OCI-LY7 (cell line): ENCODE measurements around the gene FRMPD1. TPM values are rescaled to one million over a fixed set of nuclear protein-coding genes. Genes with fewer than 3 reads are reported as not detected.

ENCODE experiments used
- BruUV-seq: library from RNA; stranded (reverse); fragments of 400-500 nt; replicated peaks from 2 replicates; lab custom pipeline; 2021; lab: Mats Ljungman, UMichigan
- CTCF ChIA-PET: fragments of 300-600 bp; sonication (Branson Sonifier 250); formaldehyde crosslinking; loops from one replicate; lab custom pipeline; 2022; ENCODE audit warnings: antibody characterized with exemption; ENCODE audit not compliant: unreplicated experiment; lab: Charles Lee
- POLR2A ChIA-PET: fragments of 300-600 bp; sonication (Branson Sonifier 250); formaldehyde crosslinking; loops from one replicate; lab custom pipeline; 2022; ENCODE audit warnings: antibody characterized with exemption; lab: Charles Lee
- DNase-seq: peaks from one replicate; pipeline ENCODE4 v3.0.0-alpha.2; 2015; ENCODE audit warnings: low spot score
- H2AFZ ChIP-seq: fragments of 200-600 bp; sonication (generic), shearing (Covaris generic); 2 replicates; pipeline ENCODE4 v1.6.1; 2014; ENCODE audit warnings: mild to moderate bottlenecking, antibody characterized with exemption, low read length, moderate library complexity
- H3K27ac ChIP-seq: fragments of 200-600 bp; sonication (generic); 2 replicates; pipeline ENCODE4 v1.5.1; 2014; ENCODE audit warnings: mixed run types, low read depth, mild to moderate bottlenecking, moderate library complexity, low read length, inconsistent platforms; ENCODE audit not compliant: poor library complexity, severe bottlenecking
- H3K36me3 ChIP-seq: fragments of 200-600 bp; sonication (generic); 2 replicates; pipeline ENCODE4 v1.6.1; 2014; ENCODE audit warnings: mild to moderate bottlenecking, antibody characterized with exemption, low read length, moderate library complexity, mixed read lengths; ENCODE audit not compliant: insufficient read depth
- H3K4me1 ChIP-seq: fragments of 200-600 bp; sonication (generic); 2 replicates; pipeline ENCODE4 v1.5.1; 2014; ENCODE audit warnings: mild to moderate bottlenecking, low read length; ENCODE audit not compliant: insufficient read depth, poor library complexity, severe bottlenecking
- H3K4me2 ChIP-seq: fragments of 200-600 bp; sonication (generic); 2 replicates; pipeline ENCODE4 v1.6.1; 2014; ENCODE audit warnings: mild to moderate bottlenecking, low read length
- H3K4me3 ChIP-seq: fragments of 200-600 bp; sonication (generic); 2 replicates; pipeline ENCODE4 v1.5.1; 2014; ENCODE audit warnings: mild to moderate bottlenecking, low read depth, low read length; ENCODE audit not compliant: poor library complexity, severe bottlenecking
- H3K79me2 ChIP-seq: fragments of 200-600 bp; sonication (generic); 2 replicates; pipeline ENCODE4 v1.6.1; 2016; ENCODE audit warnings: low read depth, mild to moderate bottlenecking, low read length, moderate library complexity, mixed read lengths; ENCODE audit not compliant: insufficient read depth
- H3K9me2 ChIP-seq: fragments of 200-600 bp; sonication (generic); 2 replicates; pipeline ENCODE4 v1.6.1; 2016; ENCODE audit warnings: mild to moderate bottlenecking, low read length, mixed read lengths; ENCODE audit not compliant: insufficient read depth
- H3K9me3 ChIP-seq: fragments of 200-600 bp; sonication (generic); 2 replicates; pipeline ENCODE4 v1.6.1; 2014; ENCODE audit warnings: mild to moderate bottlenecking, mixed run types, low read length, mixed read lengths
- H4K20me1 ChIP-seq: fragments of 200-600 bp; sonication (generic); 2 replicates; pipeline ENCODE4 v1.6.1; 2014; ENCODE audit warnings: mild to moderate bottlenecking, antibody characterized with exemption, low read length, moderate library complexity, mixed read lengths; ENCODE audit not compliant: insufficient read depth
- EZH2phosphoT487 ChIP-seq: fragments of 200-600 bp; sonication (generic); IDR thresholded peaks from 2 replicates; pipeline ENCODE4 v1.6.1; 2018; ENCODE audit warnings: low read depth, borderline replicate concordance, mild to moderate bottlenecking, mixed run types, antibody characterized with exemption, low read length, moderate library complexity, mixed read lengths
- intact Hi-C: fragments of 100-400 bp; cut with micrococcal nuclease; formaldehyde crosslinking; loops from one replicate; pipeline ENCODE4 v1.10.0; 2022; ENCODE audit not compliant: unreplicated experiment
- total RNA-seq, 2 experiments: library from RNA; depleted of rRNA in 1 of 2; stranded (reverse); fragments of >200 nt in 1 of 2; shearing (Covaris generic) in 1 of 2; gene quantifications; 2 replicates each; pipeline ENCODE4 v1.2.3, GENCODE V29; 2014 to 2022
- TF ChIP-seq, protein P1 (sequence below): fragments of 200-600 bp; sonication (generic); conservative IDR thresholded peaks from 2 replicates; pipeline ENCODE4 v1.5.1; 2014; ENCODE audit warnings: mild to moderate bottlenecking, antibody characterized with exemption, low read length, moderate library complexity, mixed read lengths

Gene FRMPD1
- total RNA-seq, 2 experiments from 2014 or later: not detected

GRCh38 chr9:37707748-37708147 is 57.0 kb downstream of the FRMPD1 start:
- DNase-seq: no peak
- ChIA-PET POLR2A (no interaction called here), CTCF (no interaction called here)
- no peak overlapping the region for H3K4me2 ChIP-seq
- no peaks in the 10 kb centered on the region for H3K36me3 ChIP-seq
- intact Hi-C loops: no loop called here
- H2AFZ ChIP-seq: no peak overlapping the region
- H4K20me1 ChIP-seq: no peaks in the 10 kb centered on the region
- no peaks in the 10 kb centered on the region for H3K9me3 ChIP-seq
- H3K27ac ChIP-seq: no peak overlapping the region
- H3K4me1 ChIP-seq: no peaks in the 10 kb centered on the region
- BruUV-seq: no TSS peak
- H3K79me2 ChIP-seq: no peaks in the 10 kb centered on the region
- no peaks in the 10 kb centered on the region for H3K9me2 ChIP-seq
- H3K4me3 ChIP-seq: no peak overlapping the region
- TF ChIP-seq, protein P1, sequence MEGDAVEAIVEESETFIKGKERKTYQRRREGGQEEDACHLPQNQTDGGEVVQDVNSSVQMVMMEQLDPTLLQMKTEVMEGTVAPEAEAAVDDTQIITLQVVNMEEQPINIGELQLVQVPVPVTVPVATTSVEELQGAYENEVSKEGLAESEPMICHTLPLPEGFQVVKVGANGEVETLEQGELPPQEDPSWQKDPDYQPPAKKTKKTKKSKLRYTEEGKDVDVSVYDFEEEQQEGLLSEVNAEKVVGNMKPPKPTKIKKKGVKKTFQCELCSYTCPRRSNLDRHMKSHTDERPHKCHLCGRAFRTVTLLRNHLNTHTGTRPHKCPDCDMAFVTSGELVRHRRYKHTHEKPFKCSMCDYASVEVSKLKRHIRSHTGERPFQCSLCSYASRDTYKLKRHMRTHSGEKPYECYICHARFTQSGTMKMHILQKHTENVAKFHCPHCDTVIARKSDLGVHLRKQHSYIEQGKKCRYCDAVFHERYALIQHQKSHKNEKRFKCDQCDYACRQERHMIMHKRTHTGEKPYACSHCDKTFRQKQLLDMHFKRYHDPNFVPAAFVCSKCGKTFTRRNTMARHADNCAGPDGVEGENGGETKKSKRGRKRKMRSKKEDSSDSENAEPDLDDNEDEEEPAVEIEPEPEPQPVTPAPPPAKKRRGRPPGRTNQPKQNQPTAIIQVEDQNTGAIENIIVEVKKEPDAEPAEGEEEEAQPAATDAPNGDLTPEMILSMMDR: no peak
- TF ChIP-seq EZH2phosphoT487: no peak

DNA sequence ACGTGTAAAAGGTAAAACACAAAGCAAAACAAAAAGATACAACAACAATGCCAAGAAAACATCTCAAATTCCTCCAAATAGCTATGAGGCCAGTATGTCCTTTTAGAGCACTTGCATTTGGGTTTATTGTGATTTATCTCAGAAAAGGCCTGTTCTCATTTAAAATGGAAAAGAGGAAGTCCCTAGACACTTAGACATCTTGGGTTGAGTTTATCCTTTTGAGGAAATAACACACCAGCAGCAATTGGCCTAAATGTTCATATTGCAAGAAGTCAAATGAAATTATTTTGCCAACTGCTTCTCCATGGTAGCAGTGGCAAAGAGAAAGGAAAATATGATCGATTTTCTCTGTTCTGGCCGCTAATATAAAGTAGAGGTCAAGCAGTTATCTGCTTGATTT is 59.3 kb downstream of the FRMPD1 start:
- no TSS peak for BruUV-seq
- H3K9me3 ChIP-seq: no peaks in the 10 kb centered on the region
- no peaks in the 10 kb centered on the region for H4K20me1 ChIP-seq
- no peaks in the 10 kb centered on the region for H3K4me1 ChIP-seq
- no peaks in the 10 kb centered on the region for H3K79me2 ChIP-seq
- no peak overlapping the region for H2AFZ ChIP-seq
- no peak overlapping the region for H3K27ac ChIP-seq
- H3K9me2 ChIP-seq: no peaks in the 10 kb centered on the region
- H3K4me3 ChIP-seq: no peak overlapping the region
- no peak for TF ChIP-seq EZH2phosphoT487
- TF ChIP-seq, protein P1: no peak
- H3K4me2 ChIP-seq: no peak overlapping the region
- no peaks in the 10 kb centered on the region for H3K36me3 ChIP-seq
- CTCF ChIA-PET: no interaction called here
- POLR2A ChIA-PET: no interaction called here
- no peak for DNase-seq
- intact Hi-C loops: no loop called here

- ChIA-PET CTCF (no interaction called here), POLR2A (interaction anchor here (0.6 to 1.4 kb wide), 2 partner anchors 17 to 336 kb away, joined by 4 read pairs; no protein-coding TSS in a partner anchor)
- Histone ChIP-seq H3K27ac (no peak overlapping the region), H3K4me2 (no peak overlapping the region), H3K4me1 (no peaks in the 10 kb centered on the region), H3K4me3 (no peak overlapping the region), H3K79me2 (no peaks in the 10 kb centered on the region), H2AFZ (no peak overlapping the region), H3K36me3 (no peaks in the 10 kb centered on the region), H3K9me2 (no peaks in the 10 kb centered on the region), H3K9me3 (no peaks in the 10 kb centered on the region), H4K20me1 (no peaks in the 10 kb centered on the region)
- TF ChIP-seq, protein P1: no peak
- TF ChIP-seq EZH2phosphoT487: no peak
- no TSS peak for BruUV-seq
- intact Hi-C loops: no loop called here
- DNase-seq: no peak
Observed at GRCh38 chr9:37715260-37715659, 64.5 kb downstream of the FRMPD1 start.
